A673 (cell line): ENCODE measurements around the gene EFNA2. TPM values are rescaled to one million over a fixed set of nuclear protein-coding genes. Genes with fewer than 3 reads are reported as not detected.
A peak's percentile ranks its signal among the peaks of the same experiment; 100 is the strongest.

Experiments used
- BruUV-seq: library from RNA; stranded (reverse); fragments of 400-500 nt; replicated peaks from 2 replicates; lab custom pipeline; 2021; lab: Mats Ljungman, UMichigan
- CTCF ChIA-PET: fragments of 300-600 bp; sonication (Branson Sonifier 250); formaldehyde crosslinking; loops from one replicate; lab custom pipeline; 2022; ENCODE audit warnings: antibody characterized with exemption; lab: Charles Lee
- POLR2A ChIA-PET: fragments of 300-600 bp; sonication (Branson Sonifier 250); formaldehyde crosslinking; loops from one replicate; lab custom pipeline; 2022; ENCODE audit warnings: antibody characterized with exemption; ENCODE audit not compliant: low non-redundant PET; lab: Charles Lee
- DNase-seq: peaks from one replicate; pipeline ENCODE4 v3.0.0-alpha.2; 2015; ENCODE audit warnings: low spot score
- H3K27ac ChIP-seq: fragments of 200-600 bp; sonication (generic); 2 replicates; pipeline ENCODE4 v1.5.1; 2016; ENCODE audit warnings: mixed run types, low read depth, mild to moderate bottlenecking, mixed read lengths, antibody characterized with exemption, low read length; ENCODE audit not compliant: poor library complexity, severe bottlenecking
- H3K27me3 ChIP-seq: fragments of 200-600 bp; sonication (generic); replicated peaks from 2 replicates; pipeline ENCODE4 v1.6.1; 2017; ENCODE audit warnings: mixed run types, low read depth, mild to moderate bottlenecking, mixed read lengths, antibody characterized with exemption, low read length; ENCODE audit not compliant: insufficient read depth, poor library complexity
- H3K36me3 ChIP-seq: fragments of 200-600 bp; sonication (generic); 2 replicates; pipeline ENCODE4 v1.6.1; 2016; ENCODE audit warnings: mixed run types, mild to moderate bottlenecking, mixed read lengths, antibody characterized with exemption, low read length; ENCODE audit not compliant: insufficient read depth, poor library complexity, severe bottlenecking
- H3K4me1 ChIP-seq: fragments of 200-600 bp; sonication (generic); 2 replicates; pipeline ENCODE4 v1.6.1; 2017; ENCODE audit warnings: mixed run types, mild to moderate bottlenecking, mixed read lengths, antibody characterized with exemption, low read length; ENCODE audit not compliant: insufficient read depth, poor library complexity, severe bottlenecking
- H3K4me3 ChIP-seq: fragments of 200-600 bp; sonication (generic); 2 replicates; pipeline ENCODE4 v1.5.1; 2016; ENCODE audit warnings: low read depth, mixed run types, mild to moderate bottlenecking, mixed read lengths, low read length; ENCODE audit not compliant: poor library complexity, severe bottlenecking
- H3K9me3 ChIP-seq: fragments of 200-600 bp; sonication (generic); 2 replicates; pipeline ENCODE4 v1.6.1; 2016; ENCODE audit warnings: mixed run types, low read depth, mild to moderate bottlenecking, mixed read lengths, antibody characterized with exemption, low read length; ENCODE audit not compliant: poor library complexity, severe bottlenecking
- EZH2 ChIP-seq: fragments of 200-600 bp; sonication (generic); IDR thresholded peaks from 2 replicates; pipeline ENCODE4 v1.6.1; 2017; ENCODE audit warnings: borderline replicate concordance, low read depth, mild to moderate bottlenecking, mixed read lengths, antibody characterized with exemption, low read length; ENCODE audit not compliant: poor library complexity, severe bottlenecking
- intact Hi-C: fragments of 100-400 bp; cut with micrococcal nuclease; formaldehyde crosslinking; loops from one replicate; pipeline ENCODE4 v1.10.0; 2022; ENCODE audit not compliant: unreplicated experiment
- total RNA-seq: library from RNA; stranded (reverse); gene quantifications from 2 replicates; pipeline ENCODE4 v1.2.3, GENCODE V29; 2021
- TF ChIP-seq, protein P1 (sequence below): fragments of 300-800, 200-600 bp; sonication (generic); conservative IDR thresholded peaks from 2 replicates; pipeline ENCODE4 v1.5.1; 2017; ENCODE audit warnings: low read depth, mild to moderate bottlenecking, antibody characterized with exemption, low read length, moderate library complexity, mixed read lengths

EFNA2 gene
- total RNA-seq, 1 experiment from 2014 or later = 0.64 TPM

DNA sequence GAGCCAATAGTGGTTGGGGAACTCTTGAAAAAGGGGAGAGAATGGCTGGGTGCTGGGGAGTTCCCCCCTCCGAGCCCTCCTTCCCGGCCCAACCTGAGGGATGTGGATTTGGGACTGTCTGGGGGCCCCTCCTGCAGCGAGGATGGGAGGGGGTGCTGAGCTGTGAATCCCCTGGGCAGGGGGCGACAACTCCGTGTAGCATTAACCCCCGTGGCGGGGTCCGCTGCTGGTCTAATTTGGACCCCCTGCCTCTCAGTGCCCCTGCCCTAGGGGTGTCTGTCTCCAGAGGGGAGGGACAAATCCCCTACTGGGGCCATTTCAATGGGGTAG is 27.5 kb upstream of the EFNA2 start:
- Histone ChIP-seq H3K9me3 (no peaks in the 10 kb centered on the region), H3K36me3 (peaks cover 47% of the 10 kb centered on the region), H3K4me3 (no peak overlapping the region), H3K4me1 (peaks cover 87% of the 10 kb centered on the region), H3K27ac (peak overlapping the region; percentile 77), H3K27me3 (no peaks in the 10 kb centered on the region)
- TF ChIP-seq, protein P1, sequence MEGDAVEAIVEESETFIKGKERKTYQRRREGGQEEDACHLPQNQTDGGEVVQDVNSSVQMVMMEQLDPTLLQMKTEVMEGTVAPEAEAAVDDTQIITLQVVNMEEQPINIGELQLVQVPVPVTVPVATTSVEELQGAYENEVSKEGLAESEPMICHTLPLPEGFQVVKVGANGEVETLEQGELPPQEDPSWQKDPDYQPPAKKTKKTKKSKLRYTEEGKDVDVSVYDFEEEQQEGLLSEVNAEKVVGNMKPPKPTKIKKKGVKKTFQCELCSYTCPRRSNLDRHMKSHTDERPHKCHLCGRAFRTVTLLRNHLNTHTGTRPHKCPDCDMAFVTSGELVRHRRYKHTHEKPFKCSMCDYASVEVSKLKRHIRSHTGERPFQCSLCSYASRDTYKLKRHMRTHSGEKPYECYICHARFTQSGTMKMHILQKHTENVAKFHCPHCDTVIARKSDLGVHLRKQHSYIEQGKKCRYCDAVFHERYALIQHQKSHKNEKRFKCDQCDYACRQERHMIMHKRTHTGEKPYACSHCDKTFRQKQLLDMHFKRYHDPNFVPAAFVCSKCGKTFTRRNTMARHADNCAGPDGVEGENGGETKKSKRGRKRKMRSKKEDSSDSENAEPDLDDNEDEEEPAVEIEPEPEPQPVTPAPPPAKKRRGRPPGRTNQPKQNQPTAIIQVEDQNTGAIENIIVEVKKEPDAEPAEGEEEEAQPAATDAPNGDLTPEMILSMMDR = no peak
- TF ChIP-seq EZH2 = no peak
- intact Hi-C loops = no loop called here
- peak; percentile 32 for DNase-seq
- ChIA-PET CTCF (no interaction called here), POLR2A (interaction anchor here (0.6 to 0.7 kb wide), 3 partner anchors 8 to 11 kb away, joined by 5 to 10 read pairs (median 8); no protein-coding TSS in a partner anchor)
- BruUV-seq = TSS peak; percentile 28

DNA sequence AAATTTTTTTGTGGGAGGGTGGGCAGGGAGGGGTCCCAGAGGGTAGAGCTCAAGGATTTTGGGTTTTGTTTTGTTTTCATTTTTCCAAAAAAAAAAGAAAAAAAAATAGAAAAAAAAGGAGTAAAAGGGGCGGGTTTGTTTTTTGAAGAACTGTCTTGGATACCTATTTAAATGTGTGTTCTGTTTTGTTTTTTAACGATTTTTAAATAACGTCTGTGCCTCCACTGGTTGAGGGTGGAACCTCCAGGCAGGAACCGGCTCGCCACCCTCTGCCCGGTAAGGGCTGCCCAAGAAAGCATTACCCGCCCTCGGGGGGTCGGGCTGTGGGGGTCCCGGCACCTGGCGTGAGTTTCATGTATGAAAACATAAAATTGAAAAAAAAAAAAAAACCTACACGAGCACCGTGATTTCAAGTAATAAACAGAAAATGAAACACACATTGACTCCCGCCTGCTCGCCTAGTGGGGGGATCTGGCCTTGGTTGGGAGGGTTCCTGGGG is 26.9 kb upstream of the EFNA2 start:
- DNase-seq = no peak
- Histone ChIP-seq H3K36me3 (peaks cover 43% of the 10 kb centered on the region), H3K27me3 (no peaks in the 10 kb centered on the region), H3K27ac (peak overlapping the region; percentile 77), H3K9me3 (no peaks in the 10 kb centered on the region), H3K4me1 (peaks cover 84% of the 10 kb centered on the region), H3K4me3 (peak overlapping the region; percentile 25)
- ChIA-PET CTCF (no interaction called here), POLR2A (interaction anchor here (0.6 kb wide), 2 partner anchors 10 to 11 kb away, joined by 5 to 8 read pairs; no protein-coding TSS in a partner anchor)
- no peak for TF ChIP-seq EZH2
- TF ChIP-seq, protein P1 = no peak
- BruUV-seq = no TSS peak
- intact Hi-C loops = no loop called here

DNA sequence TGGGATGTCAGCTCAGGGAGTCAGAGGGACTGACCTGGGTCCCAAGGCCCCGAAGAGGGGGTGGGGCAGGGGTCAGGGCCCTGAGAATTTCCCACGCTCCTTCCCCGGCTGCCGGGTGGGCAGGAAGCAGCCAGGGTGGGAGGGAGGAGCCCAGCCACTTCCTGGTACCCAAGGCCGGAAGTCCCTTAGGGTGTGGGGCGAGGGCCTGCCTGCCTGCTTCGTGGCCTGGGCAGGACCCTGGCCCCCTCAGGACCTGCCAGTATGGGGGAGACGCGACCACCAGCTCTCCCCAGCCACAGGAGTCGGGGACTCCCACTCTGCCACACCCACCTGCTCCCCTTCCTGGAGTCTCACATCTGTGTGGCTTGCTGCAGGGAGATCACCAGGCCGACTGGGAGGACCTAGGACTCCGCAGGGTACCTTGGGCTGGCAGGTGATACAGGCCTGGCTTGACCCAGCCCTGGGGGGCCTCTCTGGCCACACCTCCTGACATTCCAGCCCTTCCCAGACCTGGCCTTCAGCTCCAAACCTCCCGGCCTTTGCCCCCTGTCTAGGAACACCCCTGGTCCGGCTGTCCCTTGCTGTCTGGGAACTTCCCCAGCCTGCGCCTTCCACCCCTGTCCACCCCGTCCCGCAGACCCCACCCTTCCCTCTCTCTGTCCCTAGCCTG is 26.3 kb upstream of the EFNA2 start:
- Histone ChIP-seq H3K27me3 (no peaks in the 10 kb centered on the region), H3K9me3 (no peaks in the 10 kb centered on the region), H3K27ac (peak overlapping the region; percentile 77), H3K4me1 (peaks cover 78% of the 10 kb centered on the region), H3K4me3 (peak overlapping the region; percentile 25), H3K36me3 (peaks cover 37% of the 10 kb centered on the region)
- ChIA-PET POLR2A (no interaction called here), CTCF (no interaction called here)
- peak; percentile 78 for DNase-seq
- intact Hi-C loops = no loop called here
- no TSS peak for BruUV-seq
- TF ChIP-seq EZH2 = no peak
